Mucosa of descending colon (tissue), 3 donors: Measurements from ENCODE around the gene TRIM41. TPM values are rescaled to one million over a fixed set of nuclear protein-coding genes. Genes with fewer than 3 reads are reported as not detected.

Source experiments
- ATAC-seq: fragments of 200-7000 bp; cut with Tn5 transposase; one replicate; pipeline ENCODE4 v1.9.1; 2020; ENCODE audit warnings: mild to moderate bottlenecking, moderate library complexity
- DNase-seq, 3 donors: peaks; one replicate each; pipeline ENCODE4 v3.0.0-alpha.2; 2020
- H3K36me3 ChIP-seq: fragments of 200-600 bp; one replicate; pipeline ENCODE4 v1.8.0; 2021; ENCODE audit warnings: low read depth, mild to moderate bottlenecking
- H3K4me1 ChIP-seq: fragments of 200-600 bp; one replicate; pipeline ENCODE4 v1.8.0; 2021; ENCODE audit warnings: low read depth, mild to moderate bottlenecking
- H3K4me3 ChIP-seq: fragments of 200-600 bp; one replicate; pipeline ENCODE4 v1.8.0; 2021; ENCODE audit warnings: mild to moderate bottlenecking
- H3K9me3 ChIP-seq: fragments of 200-600 bp; one replicate; pipeline ENCODE4 v1.8.0; 2021; ENCODE audit warnings: mild to moderate bottlenecking
- intact Hi-C, 2 donors: fragments of 100-400 bp; cut with DNase I in 1 of 2; cut with micrococcal nuclease in 1 of 2; formaldehyde crosslinking; loops; one replicate each; pipeline versions ENCODE4 v1.11.0 to v1.11.1; 2022; cut with DNase I, micrococcal nuclease
- total RNA-seq, 3 donors: library from RNA; stranded (reverse); fragmentation: NEBNext Ultra II Directional in 2 of 3; extraction: Animal tissue kit (Norgen Biotek cat#: 25700) in 2 of 3; gene quantifications; one replicate each; pipeline versions ENCODE4 v1.2.1 to v1.2.4, GENCODE V29; 2021 to 2023
- TF ChIP-seq, protein P1 (sequence below): fragments of 200-600 bp; IDR thresholded peaks from one replicate; pipeline ENCODE4 v1.8.0; 2022; ENCODE audit warnings: antibody characterized with exemption, mild to moderate bottlenecking
- donor health status: DM: no; HTN: no; CAD: no; lungs with moderate emphysema.
- donor health status: DM: no; HTN: no; CAD: no.
- donor health status: DM: no; HTN: yes; CAD: no.

The TRIM41 gene
- total RNA-seq, 3 donors from 2014 or later = 25.6 to 34.0 (median 27.6) TPM

DNA sequence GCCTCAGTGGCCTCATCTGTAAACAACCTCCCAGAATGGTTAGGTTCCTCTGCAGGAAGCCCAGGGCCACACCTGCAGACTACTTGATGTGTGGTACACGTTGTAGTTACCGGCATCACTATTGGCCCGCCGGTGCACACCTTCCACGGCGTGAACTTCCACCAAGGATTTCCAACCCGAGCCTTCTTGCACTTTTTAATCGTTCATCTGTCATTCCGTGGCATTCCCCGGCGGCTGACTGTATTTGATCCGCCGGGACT lies 5.3 kb upstream of the TRIM41 start:
- H3K4me3 ChIP-seq = no peak overlapping the region
- no peaks in the 10 kb centered on the region for H3K36me3 ChIP-seq
- intact Hi-C loops = no loop called here
- peaks cover 13% of the 10 kb centered on the region for H3K4me1 ChIP-seq
- TF ChIP-seq, protein P1, sequence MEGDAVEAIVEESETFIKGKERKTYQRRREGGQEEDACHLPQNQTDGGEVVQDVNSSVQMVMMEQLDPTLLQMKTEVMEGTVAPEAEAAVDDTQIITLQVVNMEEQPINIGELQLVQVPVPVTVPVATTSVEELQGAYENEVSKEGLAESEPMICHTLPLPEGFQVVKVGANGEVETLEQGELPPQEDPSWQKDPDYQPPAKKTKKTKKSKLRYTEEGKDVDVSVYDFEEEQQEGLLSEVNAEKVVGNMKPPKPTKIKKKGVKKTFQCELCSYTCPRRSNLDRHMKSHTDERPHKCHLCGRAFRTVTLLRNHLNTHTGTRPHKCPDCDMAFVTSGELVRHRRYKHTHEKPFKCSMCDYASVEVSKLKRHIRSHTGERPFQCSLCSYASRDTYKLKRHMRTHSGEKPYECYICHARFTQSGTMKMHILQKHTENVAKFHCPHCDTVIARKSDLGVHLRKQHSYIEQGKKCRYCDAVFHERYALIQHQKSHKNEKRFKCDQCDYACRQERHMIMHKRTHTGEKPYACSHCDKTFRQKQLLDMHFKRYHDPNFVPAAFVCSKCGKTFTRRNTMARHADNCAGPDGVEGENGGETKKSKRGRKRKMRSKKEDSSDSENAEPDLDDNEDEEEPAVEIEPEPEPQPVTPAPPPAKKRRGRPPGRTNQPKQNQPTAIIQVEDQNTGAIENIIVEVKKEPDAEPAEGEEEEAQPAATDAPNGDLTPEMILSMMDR = no peak
- DNase-seq (peak; percentile 41 to 64 (median 62)), ATAC-seq (peak; percentile 26)
- no peaks in the 10 kb centered on the region for H3K9me3 ChIP-seq

DNA sequence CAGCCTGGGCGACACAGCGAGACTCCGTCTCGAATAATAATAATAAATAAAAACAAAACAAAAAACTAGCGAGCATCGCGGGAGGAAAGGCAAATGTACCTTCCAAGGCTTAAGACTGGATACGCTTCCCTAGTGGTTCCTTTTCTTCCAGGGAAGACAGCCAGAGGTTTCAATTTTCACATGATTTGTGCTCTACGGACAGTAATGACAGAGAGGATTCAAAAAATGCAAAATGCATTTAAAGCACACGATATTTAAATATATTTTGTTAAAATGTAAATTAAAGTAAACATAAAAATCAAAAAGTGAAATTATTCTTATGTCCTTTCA lies 4.3 kb upstream of the TRIM41 start:
- Histone ChIP-seq H3K4me1 (peaks cover 16% of the 10 kb centered on the region), H3K36me3 (no peaks in the 10 kb centered on the region), H3K4me3 (no peak overlapping the region), H3K9me3 (no peaks in the 10 kb centered on the region)
- ATAC-seq (no peak), DNase-seq (no peak)
- TF ChIP-seq, protein P1 = no peak
- intact Hi-C loops = no loop called here

GRCh38 chr5:181219262-181220177 lies 3.6 kb upstream of the TRIM41 start:
- Histone ChIP-seq H3K4me3 (no peak overlapping the region), H3K36me3 (no peaks in the 10 kb centered on the region), H3K9me3 (no peaks in the 10 kb centered on the region), H3K4me1 (peaks cover 16% of the 10 kb centered on the region)
- DNase-seq (no peak), ATAC-seq (no peak)
- TF ChIP-seq, protein P1 = no peak
- intact Hi-C loops = no loop called here

DNA sequence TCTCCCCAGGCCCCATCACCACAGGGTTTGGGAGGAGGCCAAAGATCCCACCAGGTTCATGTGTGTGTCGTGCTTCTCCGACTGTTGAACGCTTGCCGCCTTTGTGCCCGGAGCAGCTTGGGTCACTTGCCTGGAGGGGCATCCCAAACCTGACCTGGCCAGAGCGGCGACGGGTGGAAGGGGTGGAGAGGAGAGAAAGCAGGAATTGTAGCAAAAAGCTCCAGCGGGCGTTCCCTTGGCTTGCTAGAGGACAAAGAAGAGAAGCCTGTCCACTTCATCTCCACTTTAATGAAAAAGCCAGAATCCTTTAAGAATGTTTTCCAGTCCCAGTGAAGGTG lies 2.9 kb upstream of the TRIM41 start:
- peaks cover 19% of the 10 kb centered on the region for H3K4me1 ChIP-seq
- no peaks in the 10 kb centered on the region for H3K9me3 ChIP-seq
- no peak overlapping the region for H3K4me3 ChIP-seq
- TF ChIP-seq, protein P1 = no peak
- H3K36me3 ChIP-seq = no peaks in the 10 kb centered on the region
- intact Hi-C loops = no loop called here
- ATAC-seq (no peak), DNase-seq (no peak)

DNA sequence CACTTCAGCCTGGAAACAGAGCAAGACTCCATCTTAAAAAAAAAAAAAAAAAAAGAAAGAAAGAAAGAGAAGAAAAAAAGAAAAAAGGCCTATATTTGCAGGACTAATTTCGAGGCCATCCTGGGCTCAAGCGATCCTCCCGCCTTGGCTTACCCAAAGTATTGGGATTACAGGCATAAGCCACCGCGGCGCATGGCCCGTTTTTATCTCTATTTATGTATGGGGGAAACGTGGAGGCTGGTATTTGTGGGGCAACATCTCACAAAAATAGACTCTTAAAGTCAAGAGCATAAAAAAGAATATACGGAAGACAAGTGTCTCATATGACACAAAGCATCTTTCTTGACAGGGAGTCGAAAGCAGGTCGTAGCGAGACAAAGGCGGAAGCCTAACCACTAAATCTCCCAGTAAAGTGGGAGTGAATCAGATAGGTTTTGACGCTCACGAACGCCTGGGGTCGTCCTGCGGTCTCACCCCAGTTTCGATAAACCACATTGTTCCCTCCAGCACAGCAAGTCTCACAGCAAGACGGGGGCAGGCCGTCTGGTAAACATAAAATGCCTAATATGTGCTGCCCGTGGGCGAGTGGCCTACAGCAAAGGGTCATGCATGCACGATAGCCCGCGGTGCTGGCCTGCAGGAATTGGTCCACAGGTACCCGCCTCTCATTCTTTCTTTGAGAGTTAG lies 1.8 kb upstream of the TRIM41 start:
- no peak for ATAC-seq
- Histone ChIP-seq H3K36me3 (no peaks in the 10 kb centered on the region), H3K4me3 (no peak overlapping the region), H3K4me1 (peaks cover 17% of the 10 kb centered on the region), H3K9me3 (no peaks in the 10 kb centered on the region)
- intact Hi-C loops = no loop called here
- TF ChIP-seq, protein P1 = no peak
- peak in 2 of 3 donors; percentile 45 to 52 for DNase-seq
